Measurements from ENCODE around the gene METRN.

METRN gene

GRCh38 chr16:768428-768827 is 53.5 kb downstream of the METRN start:
- TF ChIP-seq FOXM1 (IDR thresholded peaks at IDR 0.05; ENCODE audit: borderline replicate concordance), result no peak
- no peak for TF ChIP-seq TARDBP (IDR thresholded peaks at IDR 0.05)
- no peak for TF ChIP-seq FOXK2 (IDR thresholded peaks at IDR 0.05)
- CTCF ChIA-PET, result no interaction called here
- POLR2A ChIA-PET, result no interaction called here
- no peak for DNase-seq (ENCODE audit: extremely low spot score)

Measured in HEK293T (cell line).